ENCODE data around the gene CARD9.

Gene CARD9

DNA sequence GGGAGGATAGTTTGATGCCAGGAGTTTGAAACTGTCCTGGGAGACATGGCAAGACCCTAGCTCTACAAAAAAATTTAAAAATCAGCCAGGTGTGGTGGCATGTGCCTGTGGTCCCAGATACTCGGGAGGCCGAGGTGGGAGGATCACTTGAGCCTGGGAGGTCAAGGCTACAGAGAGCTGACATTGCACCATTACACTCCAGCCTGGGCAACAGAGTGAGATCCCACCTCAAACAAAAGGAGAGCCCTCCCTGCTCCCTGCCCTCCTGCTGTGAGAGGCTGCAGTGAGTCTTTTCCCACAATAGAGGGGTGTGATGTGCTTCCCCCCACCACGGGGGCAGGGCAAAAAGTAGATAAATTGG lies 59.4 kb downstream of the CARD9 start:
- H3K4me3 ChIP-seq (ENCODE audit: low read depth, low read length), result no peak overlapping the region
- no peak for DNase-seq (ENCODE audit: low read depth)
- in situ Hi-C loops (cut with HindIII; ENCODE audit: low sequenced_read_pairs), result no loop called here
- TF ChIP-seq, protein P1, sequence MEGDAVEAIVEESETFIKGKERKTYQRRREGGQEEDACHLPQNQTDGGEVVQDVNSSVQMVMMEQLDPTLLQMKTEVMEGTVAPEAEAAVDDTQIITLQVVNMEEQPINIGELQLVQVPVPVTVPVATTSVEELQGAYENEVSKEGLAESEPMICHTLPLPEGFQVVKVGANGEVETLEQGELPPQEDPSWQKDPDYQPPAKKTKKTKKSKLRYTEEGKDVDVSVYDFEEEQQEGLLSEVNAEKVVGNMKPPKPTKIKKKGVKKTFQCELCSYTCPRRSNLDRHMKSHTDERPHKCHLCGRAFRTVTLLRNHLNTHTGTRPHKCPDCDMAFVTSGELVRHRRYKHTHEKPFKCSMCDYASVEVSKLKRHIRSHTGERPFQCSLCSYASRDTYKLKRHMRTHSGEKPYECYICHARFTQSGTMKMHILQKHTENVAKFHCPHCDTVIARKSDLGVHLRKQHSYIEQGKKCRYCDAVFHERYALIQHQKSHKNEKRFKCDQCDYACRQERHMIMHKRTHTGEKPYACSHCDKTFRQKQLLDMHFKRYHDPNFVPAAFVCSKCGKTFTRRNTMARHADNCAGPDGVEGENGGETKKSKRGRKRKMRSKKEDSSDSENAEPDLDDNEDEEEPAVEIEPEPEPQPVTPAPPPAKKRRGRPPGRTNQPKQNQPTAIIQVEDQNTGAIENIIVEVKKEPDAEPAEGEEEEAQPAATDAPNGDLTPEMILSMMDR (IDR thresholded peaks at IDR 0.05; ENCODE audit: low read depth, low read length, missing control alignments), result no peak
